Measurements from ENCODE around the gene FHOD3.

GRCh38 chr18:36415171-36415570 is 117.7 kb downstream of the FHOD3 start:
- no peak for TF ChIP-seq CTCF (IDR thresholded peaks at IDR 0.05)
- TF ChIP-seq POLR2A (IDR thresholded peaks at IDR 0.05): no peak
